IMR-90 (cell line): ENCODE results near the gene LAMB3.

Experiments
- BHLHE40 ChIP-seq: fragments of 150-350 bp; IDR thresholded peaks from 2 replicates; pipeline ENCODE4 v1.6.1; 2016; ENCODE audit warnings: mild to moderate bottlenecking, low read depth, low read length
- CHD1 ChIP-seq: IDR thresholded peaks from 2 replicates; pipeline ENCODE4 v1.6.1; 2012; ENCODE audit warnings: low read depth, low read length, improper control_type of control experiment
- CTCF ChIP-seq: conservative IDR thresholded peaks from 2 replicates; pipeline ENCODE4 v1.5.1; 2012; ENCODE audit warnings: mild to moderate bottlenecking, low read depth, low read length, improper control_type of control experiment
- ELK1 ChIP-seq: fragments of 150-350 bp; IDR thresholded peaks from 2 replicates; pipeline ENCODE4 v1.6.1; 2016; ENCODE audit warnings: low read depth, mild to moderate bottlenecking, low read length, moderate library complexity, borderline replicate concordance
- MAFK ChIP-seq: IDR thresholded peaks from 2 replicates; pipeline ENCODE4 v1.6.1; 2012; ENCODE audit warnings: low read depth, low read length, improper control_type of control experiment
- MAZ ChIP-seq: IDR thresholded peaks from 2 replicates; pipeline ENCODE4 v1.6.1; 2012; ENCODE audit warnings: low read depth, mild to moderate bottlenecking, low read length, improper control_type of control experiment, moderate library complexity, borderline replicate concordance
- MXI1 ChIP-seq: IDR thresholded peaks from 2 replicates; pipeline ENCODE4 v1.6.1; 2012; ENCODE audit warnings: low read depth, mild to moderate bottlenecking, low read length, moderate library complexity, borderline replicate concordance
- POLR2A ChIP-seq: IDR thresholded peaks from 2 replicates; pipeline ENCODE4 v1.6.1; 2012; ENCODE audit warnings: mild to moderate bottlenecking, low read depth, low read length
- RAD21 ChIP-seq: IDR thresholded peaks from 2 replicates; pipeline ENCODE4 v1.6.1; 2012; ENCODE audit warnings: low read length, improper control_type of control experiment
- RCOR1 ChIP-seq: IDR thresholded peaks from 2 replicates; pipeline ENCODE4 v1.6.1; 2012; ENCODE audit warnings: mild to moderate bottlenecking, low read length, improper control_type of control experiment; ENCODE audit not compliant: insufficient replicate concordance
- RFX5 ChIP-seq: IDR thresholded peaks from 2 replicates; pipeline ENCODE4 v1.8.0; 2012; ENCODE audit warnings: low read depth, mild to moderate bottlenecking, low read length, moderate library complexity
- SMC3 ChIP-seq: fragments of 150-350 bp; IDR thresholded peaks from 2 replicates; pipeline ENCODE4 v1.6.1; 2016; ENCODE audit warnings: low read depth, mild to moderate bottlenecking, antibody characterized with exemption, low read length, moderate library complexity
- USF2 ChIP-seq: fragments of 150-350 bp; IDR thresholded peaks from 2 replicates; pipeline ENCODE4 v1.6.1; 2017; ENCODE audit warnings: mild to moderate bottlenecking, antibody characterized with exemption, low read length, low read depth

GRCh38 chr1:209633335-209633997, 18.8 kb downstream of the LAMB3 start:
- no peak for TF ChIP-seq CTCF
- TF ChIP-seq SMC3 = no peak
- peak; percentile 46; the same call in 1 of the 2 replicates for TF ChIP-seq MAFK
- TF ChIP-seq RFX5 = no peak
- TF ChIP-seq MXI1 = no peak
- TF ChIP-seq POLR2A = no peak
- no peak for TF ChIP-seq RAD21
- no peak for TF ChIP-seq ELK1
- TF ChIP-seq BHLHE40 = no peak
- TF ChIP-seq RCOR1 = no peak
- TF ChIP-seq MAZ = no peak
- no peak for TF ChIP-seq USF2
- TF ChIP-seq CHD1 = no peak
